ENCODE results near the gene EFCAB13. TPM values are rescaled to one million over a fixed set of nuclear protein-coding genes. Genes with fewer than 3 reads are reported as not detected.

Gene EFCAB13, protein sequence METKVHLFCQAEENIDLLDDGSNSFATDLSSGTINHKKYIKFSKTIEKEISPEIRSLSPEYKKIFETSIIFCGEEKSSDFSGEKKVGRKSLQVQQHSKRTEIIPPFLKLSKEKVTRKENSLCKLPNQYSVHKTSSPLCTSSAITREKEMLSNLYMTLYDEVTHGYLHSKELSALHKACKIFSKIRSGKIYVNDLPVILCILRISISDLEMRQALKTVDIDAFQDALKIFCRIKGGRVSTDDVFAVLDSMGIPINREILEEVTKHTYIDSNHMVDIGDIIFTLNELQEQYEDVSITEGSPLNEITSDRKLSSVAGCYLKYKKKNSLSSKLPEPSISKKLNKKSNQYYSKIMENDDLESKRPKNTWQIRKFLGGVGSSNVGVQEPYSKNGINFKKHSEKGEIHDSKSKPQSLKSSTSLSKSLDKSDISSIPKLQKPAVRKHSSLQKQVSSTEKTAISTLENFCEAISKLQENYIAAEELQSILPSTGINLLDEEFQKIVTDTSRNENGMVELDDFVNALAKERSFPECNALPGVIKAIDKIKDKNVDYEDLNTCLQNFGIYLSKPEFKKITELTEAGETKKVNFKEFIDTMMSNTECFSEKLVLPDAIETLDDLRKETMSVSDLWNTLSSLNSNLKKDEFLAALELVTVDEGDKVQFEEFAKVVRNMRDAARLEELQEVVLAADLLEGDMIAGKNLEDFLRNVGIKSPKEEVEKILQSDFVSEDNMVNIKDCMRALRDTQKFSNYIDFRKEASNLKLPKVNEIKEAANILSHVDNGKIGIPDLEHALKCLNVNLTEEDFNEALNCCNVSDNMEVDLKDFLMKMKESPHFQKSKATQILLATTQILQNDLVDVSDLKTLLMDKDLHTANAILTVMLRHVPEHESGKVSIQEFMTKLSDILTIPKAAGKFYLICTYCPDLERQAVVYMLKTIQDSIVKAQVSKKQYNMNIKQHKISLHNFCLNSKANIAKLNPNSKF
- total RNA-seq (2012; rRNA removed) (1.1 and 1.4 TPM in 2 replicates), polyA plus RNA-seq (2012; rRNA removed) (0.22 and 0.77 TPM in 2 replicates), Bru-seq, nascent RNA (percentile 47 among the genes with signal in this experiment), BruChase-seq, experiment 1, labeled RNA remaining after a 6-hour chase (percentile 53 among the genes with signal in this experiment), BruChase-seq, experiment 2, labeled RNA remaining after a 2-hour chase (percentile 60 among the genes with signal in this experiment)
- polyA plus RNA-seq (2012; cell fraction: cytosol; rRNA removed) = 0.08 and 0.10 TPM in 2 replicates
- 0.34 and 1.7 TPM in 2 replicates for polyA plus RNA-seq (2012; cell fraction: nucleus; rRNA removed; ENCODE audit: low replicate concordance)
- long read RNA-seq, partial matches to known transcripts = 1 of 2 reads
- long read RNA-seq, other reads (novel, unspliced or antisense) = 1 of 2 reads

DNA sequence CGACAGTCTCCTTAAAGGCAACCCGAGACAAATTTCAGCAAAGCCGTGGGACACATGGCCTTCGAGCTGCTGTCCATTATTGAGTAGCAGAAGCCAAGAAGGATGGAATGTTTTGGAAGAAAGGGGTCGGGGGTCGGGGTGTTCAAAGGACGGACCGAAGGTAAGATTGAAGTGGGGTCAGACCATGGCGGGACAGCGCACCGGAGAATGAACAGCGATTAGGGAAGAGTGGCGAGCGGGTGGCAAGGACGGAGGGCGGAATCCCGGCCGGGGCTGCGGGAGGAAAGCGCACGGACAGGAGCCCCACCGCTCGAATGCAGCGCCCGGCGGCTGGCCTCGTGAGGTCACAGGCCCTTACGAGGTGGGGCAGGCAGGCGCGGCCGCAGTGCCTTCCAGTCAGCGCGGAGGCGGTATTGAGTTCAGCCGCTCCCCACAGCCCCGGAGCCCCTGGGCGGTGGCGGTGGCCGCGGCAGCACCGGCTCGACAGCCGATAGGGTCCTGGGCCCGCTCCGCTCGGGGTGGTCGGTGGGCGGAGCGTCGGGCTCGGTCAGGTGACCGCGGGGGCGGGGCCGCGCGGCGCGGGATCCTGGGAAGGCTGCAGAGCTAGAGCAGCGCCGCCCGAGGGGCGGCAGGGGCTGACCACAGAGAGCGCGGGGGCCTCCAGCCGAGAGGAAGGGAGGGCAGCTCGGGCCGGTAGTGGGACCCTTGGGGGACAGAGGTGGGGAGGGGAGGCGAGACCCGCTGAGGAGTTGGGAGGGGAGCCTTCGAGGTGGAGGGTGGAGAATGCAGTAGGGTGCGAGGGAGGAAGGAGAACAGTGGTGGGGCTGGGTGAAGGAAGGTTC lies at the start of gene EFCAB13:
TSS of gene EFCAB13 (plus strand) at position 574 of the 842 bp plus-strand sequence. CDS start 4,399 bp downstream, outside the sequence.
- Histone ChIP-seq H3K56ac (ENCODE audit: extremely low read depth, insufficient read depth, low read length) (peak within 1 kb of the TSS; percentile 83), H2AFZ (replicated peaks; ENCODE audit: low read length, poor library complexity) (peak within 1 kb of the TSS; percentile 98), H3K27me3 (ENCODE audit: control insufficient read depth, insufficient read depth, low read length) (no peaks in the 10 kb centered on the region), H3K4me3 (ENCODE audit: insufficient read depth, low read depth, low read length) (peak within 1 kb of the TSS; percentile 91), H3K23ac (ENCODE audit: low read depth, low read length) (peak within 1 kb of the TSS; percentile 98), H3K9ac (ENCODE audit: low read depth, low read length) (peak within 1 kb of the TSS; percentile 77), H3K36me3 (ENCODE audit: control insufficient read depth, insufficient read depth, low read length) (no peaks in the 10 kb centered on the region), H3K14ac (replicated peaks; ENCODE audit: low read depth, low read length) (peak within 1 kb of the TSS; percentile 97), H4K91ac (ENCODE audit: insufficient read depth, low read depth, low read length) (peak within 1 kb of the TSS; percentile 78), H2BK5ac (ENCODE audit: low read depth, low read length, poor library complexity, severe bottlenecking) (peak within 1 kb of the TSS; percentile 76), H3K18ac (ENCODE audit: low read depth, low read length) (peak within 1 kb of the TSS; percentile 88), H4K20me1 (ENCODE audit: insufficient read depth, low read length) (no peaks in the 10 kb centered on the region), H3K4me1 (ENCODE audit: control insufficient read depth, insufficient read depth, low read length) (no peaks in the 10 kb centered on the region), H2BK120ac (ENCODE audit: low read depth, low read length) (peak within 1 kb of the TSS; percentile 80), H3K9me3 (ENCODE audit: control insufficient read depth, insufficient read depth, low read length) (no peaks in the 10 kb centered on the region), H2AK9ac (replicated peaks; ENCODE audit: low read depth, low read length, poor library complexity) (peak within 1 kb of the TSS; percentile 87), H4K8ac (ENCODE audit: low read depth in 2 of 2, low read length in 2 of 2) (peak within 1 kb of the TSS; percentile 74 to 93), H2AK5ac (ENCODE audit: low read depth, low read length) (peak within 1 kb of the TSS; percentile 80), H2BK15ac (ENCODE audit: low read depth, low read length) (peak within 1 kb of the TSS; percentile 74; the same call in 2 of the 3 replicates), H2BK20ac (ENCODE audit: low read depth, low read length) (peak within 1 kb of the TSS; percentile 35), H3K9me1 (ENCODE audit: insufficient read depth, low read length) (0 out of 2 replicates have a peak, but pooled peaks cover 2% of the 10 kb centered on the region), H3K27ac (ENCODE audit: insufficient read depth, low read length) (peak within 1 kb of the TSS; percentile 88), H4K5ac (ENCODE audit: low read depth, low read length) (peak within 1 kb of the TSS; percentile 91), H3K79me1 (ENCODE audit: low read depth in 1 of 2, low read length in 2 of 2) (peaks cover 0 to 13% of the 10 kb centered on the region in 2 experiments; a peak in 2 of 4 replicates), H3K4me2 (ENCODE audit: low read depth, low read length) (peak within 1 kb of the TSS; percentile 93), H3K4ac (ENCODE audit: low read depth, low read length) (peak within 1 kb of the TSS; percentile 95)
- in situ Hi-C loops (cut with MboI; ENCODE audit: low sequenced_read_pairs) (no loop called here), dilution Hi-C loops (cut with HindIII; ENCODE audit: low sequenced_read_pairs, unreplicated experiment) (no loop called here), intact Hi-C loops (cut with micrococcal nuclease) (loop anchor here (2.0 to 5.0 kb wide), 2 partner anchors 164 to 291 kb away; no protein-coding TSS in a partner anchor)
- ChIA-PET POLR2A (ENCODE audit: unreplicated experiment) (interaction anchor here (1.1 kb wide), 1 partner anchor 13 kb away, joined by 3 read pairs; no protein-coding TSS in a partner anchor), CTCF (interaction anchor here (0.6 kb wide), 1 partner anchor 73 kb away, joined by 3 read pairs; no protein-coding TSS in a partner anchor)
- BruUV-seq (replicated peaks) = no TSS peak
- DNase-seq = peak; percentile 71
- ATAC-seq (ENCODE audit: low read depth) = peak; percentile 97
- WGBS, 2 experiments (ENCODE audit: extremely low coverage in 2 of 2, insufficient read length in 1 of 2) = 0% methylated on average over 55 of the region's 72 CpGs; no CpG with 5 or more reads in 1 of the 2 experiments
- TF ChIP-seq MAZ (IDR thresholded peaks at IDR 0.05; ENCODE audit: borderline replicate concordance, low read depth, low read length) = peak; percentile 38; the same call in 1 of the 2 replicates
- TF ChIP-seq, protein P1, sequence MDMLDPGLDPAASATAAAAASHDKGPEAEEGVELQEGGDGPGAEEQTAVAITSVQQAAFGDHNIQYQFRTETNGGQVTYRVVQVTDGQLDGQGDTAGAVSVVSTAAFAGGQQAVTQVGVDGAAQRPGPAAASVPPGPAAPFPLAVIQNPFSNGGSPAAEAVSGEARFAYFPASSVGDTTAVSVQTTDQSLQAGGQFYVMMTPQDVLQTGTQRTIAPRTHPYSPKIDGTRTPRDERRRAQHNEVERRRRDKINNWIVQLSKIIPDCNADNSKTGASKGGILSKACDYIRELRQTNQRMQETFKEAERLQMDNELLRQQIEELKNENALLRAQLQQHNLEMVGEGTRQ (IDR thresholded peaks at IDR 0.05; ENCODE audit: low read depth, low read length) = peak; percentile 88
- TF ChIP-seq CHD1 (IDR thresholded peaks at IDR 0.05; ENCODE audit: low read depth, low read length) = no peak
- TF ChIP-seq POLR2A (IDR thresholded peaks at IDR 0.05; ENCODE audit: low read depth, low read length) = peak; percentile 61
- no peak for TF ChIP-seq CEBPB (IDR thresholded peaks at IDR 0.05; ENCODE audit: low read depth, low read length)
- no peak for TF ChIP-seq BHLHE40 (IDR thresholded peaks at IDR 0.05; ENCODE audit: low read depth, low read length)
- TF ChIP-seq, protein P2, sequence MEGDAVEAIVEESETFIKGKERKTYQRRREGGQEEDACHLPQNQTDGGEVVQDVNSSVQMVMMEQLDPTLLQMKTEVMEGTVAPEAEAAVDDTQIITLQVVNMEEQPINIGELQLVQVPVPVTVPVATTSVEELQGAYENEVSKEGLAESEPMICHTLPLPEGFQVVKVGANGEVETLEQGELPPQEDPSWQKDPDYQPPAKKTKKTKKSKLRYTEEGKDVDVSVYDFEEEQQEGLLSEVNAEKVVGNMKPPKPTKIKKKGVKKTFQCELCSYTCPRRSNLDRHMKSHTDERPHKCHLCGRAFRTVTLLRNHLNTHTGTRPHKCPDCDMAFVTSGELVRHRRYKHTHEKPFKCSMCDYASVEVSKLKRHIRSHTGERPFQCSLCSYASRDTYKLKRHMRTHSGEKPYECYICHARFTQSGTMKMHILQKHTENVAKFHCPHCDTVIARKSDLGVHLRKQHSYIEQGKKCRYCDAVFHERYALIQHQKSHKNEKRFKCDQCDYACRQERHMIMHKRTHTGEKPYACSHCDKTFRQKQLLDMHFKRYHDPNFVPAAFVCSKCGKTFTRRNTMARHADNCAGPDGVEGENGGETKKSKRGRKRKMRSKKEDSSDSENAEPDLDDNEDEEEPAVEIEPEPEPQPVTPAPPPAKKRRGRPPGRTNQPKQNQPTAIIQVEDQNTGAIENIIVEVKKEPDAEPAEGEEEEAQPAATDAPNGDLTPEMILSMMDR (conservative IDR thresholded peaks at IDR 0.05; ENCODE audit: low read depth, low read length) = peak; percentile 9; the same call in 1 of the 2 replicates
- no peak for TF ChIP-seq FOS (IDR thresholded peaks at IDR 0.05; ENCODE audit: low read depth, low read length)

Measured in IMR-90 (cell line).